HCT116 (cell line): Measurements from ENCODE around the gene SEMA5B.

Experiments used
- ATF3 ChIP-seq: IDR thresholded peaks from 2 replicates; pipeline ENCODE4 v1.6.1; 2012
- CEBPB ChIP-seq: IDR thresholded peaks from 2 replicates; pipeline ENCODE4 v1.6.1; 2012; ENCODE audit warnings: low read depth
- CTCF ChIP-seq, 3 experiments: fragments of 200-600 bp in 1 of 3; sonication (generic) in 1 of 3; IDR thresholded peaks in 2 of 3; conservative IDR thresholded peaks in 1 of 3; 2 replicates each; pipeline ENCODE4 v1.5.1; 2012 to 2017; ENCODE audit warnings: low read depth in 2 of 3, low read length in 2 of 3, antibody characterized with exemption in 1 of 3, borderline replicate concordance in 1 of 3, control low read depth in 1 of 3, mild to moderate bottlenecking in 1 of 3, mixed read lengths in 1 of 3, mixed run types in 1 of 3, moderate library complexity in 1 of 3; ENCODE audit not compliant: insufficient read depth in 1 of 3
- JUND ChIP-seq: IDR thresholded peaks from 2 replicates; pipeline ENCODE4 v1.6.1; 2012
- MAX ChIP-seq: IDR thresholded peaks from 2 replicates; pipeline ENCODE4 v1.6.1; 2012
- POLR2A ChIP-seq: IDR thresholded peaks from 2 replicates; pipeline ENCODE4 v1.7.0; 2011; ENCODE audit warnings: borderline replicate concordance; ENCODE audit not compliant: insufficient read depth, insufficient read length; ENCODE audit errors: extremely low read depth
- SP1 ChIP-seq: IDR thresholded peaks from 2 replicates; pipeline ENCODE4 v1.6.1; 2012; ENCODE audit warnings: low read depth
- SRF ChIP-seq: IDR thresholded peaks from 2 replicates; pipeline ENCODE4 v1.6.1; 2012; ENCODE audit warnings: low read depth
- ZNF274 ChIP-seq: fragments of 200-500 bp; sonication (Bioruptor generic); IDR thresholded peaks from 2 replicates; pipeline ENCODE4 v1.6.1; 2014; ENCODE audit warnings: mild to moderate bottlenecking, low read depth, low read length, inconsistent platforms

- no peak for TF ChIP-seq ATF3
- TF ChIP-seq SP1, result no peak
- no peak for TF ChIP-seq CTCF (IDR thresholded peaks at IDR 0.05 in 2 of 3, conservative IDR thresholded peaks at IDR 0.05 in 1 of 3; ENCODE audit: borderline replicate concordance in 1 of 3, insufficient read depth in 1 of 3, low read depth in 2 of 3, low read length in 2 of 3)
- TF ChIP-seq CEBPB, result no peak
- TF ChIP-seq MAX, result no peak
- no peak for TF ChIP-seq POLR2A
- TF ChIP-seq SRF, result no peak
- no peak for TF ChIP-seq ZNF274
- no peak for TF ChIP-seq JUND
These were observed 145.1 kb downstream of the SEMA5B start for GRCh38 chr3:122882361-122882947.
